Stimulated activated CD4-positive, alpha-beta T cell treated with anti-CD3 and anti-CD28 coated beads, Interleukin-2, amount 100 ng/mL, for 48 hours (primary cell): ENCODE measurements around the gene PAPOLG.
"Not testable (repeated sequence)": the region's sequence is repeated elsewhere in the genome, so short reads cannot be mapped to it uniquely, and the experiment has no call there.

Experiments
- DNase-seq, 2 donors: peaks; one replicate each; pipeline ENCODE4 v3.0.0-alpha.2; 2020

Gene PAPOLG

DNA sequence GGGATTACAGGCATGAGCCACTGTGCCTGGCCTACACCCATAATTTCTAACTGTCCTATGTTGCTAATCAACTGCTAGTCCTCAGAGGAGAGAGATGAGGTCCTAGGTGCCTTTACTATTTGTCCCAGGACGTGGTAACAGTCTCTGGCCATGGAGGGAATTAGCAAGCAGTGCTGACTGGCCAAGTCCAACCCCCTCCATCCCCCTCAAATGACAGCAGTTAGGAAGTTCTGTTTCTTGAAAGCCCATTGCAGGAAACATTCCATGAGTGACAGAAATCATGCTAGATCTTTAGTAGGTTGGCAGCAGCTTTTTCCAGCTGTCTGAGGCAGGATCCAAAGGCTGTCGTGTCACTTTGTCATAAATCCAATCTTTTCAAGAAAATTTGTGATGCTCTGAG, 69.6 kb downstream of the PAPOLG start:
- no peak for DNase-seq

DNA sequence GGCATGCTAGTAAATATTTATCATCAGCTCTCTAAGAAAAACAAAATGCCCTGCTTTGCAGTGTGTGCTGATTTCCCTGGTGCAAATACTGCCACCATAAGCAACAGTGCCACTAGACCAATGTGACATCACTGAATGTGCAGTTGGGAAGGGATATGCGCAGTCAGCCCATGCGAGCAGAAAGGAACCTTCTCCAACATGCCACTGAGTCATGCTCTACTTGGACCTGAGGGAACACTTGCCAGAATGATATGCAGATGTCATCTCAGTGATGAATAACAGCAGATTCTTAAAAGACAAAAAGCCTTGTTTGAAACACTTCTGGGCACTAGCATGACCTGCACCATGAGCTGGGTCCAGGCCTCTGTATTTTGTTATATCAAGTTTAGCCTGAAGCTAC, 70.0 kb downstream of the PAPOLG start:
- DNase-seq: no peak

DNA sequence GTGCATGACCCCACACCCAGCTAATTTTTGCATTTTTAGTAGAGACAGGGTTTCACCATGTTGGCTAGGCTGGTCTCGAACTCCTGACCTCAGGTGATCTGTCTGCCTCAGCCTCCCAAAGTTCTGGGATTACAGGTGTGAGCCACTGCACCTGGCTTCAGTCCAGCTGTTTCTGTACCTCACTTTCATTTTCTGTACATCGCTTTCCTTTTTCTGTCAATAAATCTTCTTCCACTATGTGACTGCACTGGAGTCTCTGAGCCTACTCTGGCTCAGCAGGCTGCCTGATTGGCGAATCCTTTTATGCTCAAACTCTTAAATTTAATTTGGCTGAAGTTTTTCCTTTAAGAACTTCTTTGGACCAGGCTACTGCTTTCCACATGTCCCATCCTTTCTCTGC, 70.8 kb downstream of the PAPOLG start:
- DNase-seq: not testable (repeated sequence)

DNA sequence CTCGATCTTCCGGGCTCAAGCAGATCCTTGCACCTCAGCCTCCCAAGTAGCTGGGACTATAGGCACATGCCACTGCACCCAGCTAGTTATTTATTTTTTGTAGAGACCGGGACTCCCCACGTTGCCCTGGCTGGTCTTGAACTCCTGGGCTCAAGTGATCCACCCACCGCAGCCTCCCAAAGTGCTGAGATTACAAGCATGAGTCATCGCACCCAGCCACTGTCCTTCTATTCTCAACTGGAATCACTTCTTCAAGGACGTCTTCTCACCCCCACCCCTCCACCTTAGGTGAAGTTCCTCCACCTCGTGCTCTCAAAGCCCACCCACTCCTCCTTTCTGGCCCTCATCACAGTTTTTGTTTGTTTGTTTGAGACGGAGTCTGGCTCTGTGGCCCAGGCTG, 71.3 kb downstream of the PAPOLG start:
- no peak for DNase-seq

DNA sequence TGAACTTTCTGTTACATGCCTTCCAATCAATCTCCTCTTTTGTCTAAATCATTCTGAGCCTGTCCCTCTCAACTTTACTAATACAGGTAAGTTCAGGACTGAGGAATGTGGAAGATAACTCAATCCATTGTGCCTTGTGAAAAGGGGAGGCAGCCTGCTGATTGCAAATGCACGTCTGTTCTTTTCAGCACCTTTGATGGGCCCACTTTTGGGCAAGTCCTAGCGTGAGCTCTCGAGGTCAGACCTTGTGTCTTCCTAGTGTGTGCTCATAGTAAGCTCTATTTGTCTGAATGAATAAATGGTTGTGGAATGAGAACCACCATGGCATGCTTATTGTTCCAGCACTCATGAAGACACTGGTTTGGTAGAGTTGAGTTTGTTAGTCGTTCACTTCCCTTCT, 74.9 kb downstream of the PAPOLG start:
- DNase-seq: no peak

DNA sequence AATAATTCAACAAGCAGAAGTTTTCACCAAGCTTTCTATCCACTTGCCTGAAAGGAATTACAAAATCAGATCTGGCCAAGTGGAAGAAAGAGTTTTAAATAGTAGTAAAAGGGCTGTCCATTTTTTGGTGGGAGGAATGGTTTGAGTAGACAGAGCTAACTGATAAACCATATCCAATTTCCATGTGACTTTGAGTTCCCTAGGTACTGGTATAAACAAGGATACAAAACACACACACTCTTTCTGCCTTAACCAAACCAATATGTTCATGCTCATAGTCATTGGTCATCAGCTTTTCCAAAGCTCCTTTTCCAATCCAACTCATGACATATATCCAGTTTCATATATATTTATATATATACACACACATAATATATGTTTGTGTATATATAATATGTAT, 75.9 kb downstream of the PAPOLG start:
- no peak for DNase-seq

DNA sequence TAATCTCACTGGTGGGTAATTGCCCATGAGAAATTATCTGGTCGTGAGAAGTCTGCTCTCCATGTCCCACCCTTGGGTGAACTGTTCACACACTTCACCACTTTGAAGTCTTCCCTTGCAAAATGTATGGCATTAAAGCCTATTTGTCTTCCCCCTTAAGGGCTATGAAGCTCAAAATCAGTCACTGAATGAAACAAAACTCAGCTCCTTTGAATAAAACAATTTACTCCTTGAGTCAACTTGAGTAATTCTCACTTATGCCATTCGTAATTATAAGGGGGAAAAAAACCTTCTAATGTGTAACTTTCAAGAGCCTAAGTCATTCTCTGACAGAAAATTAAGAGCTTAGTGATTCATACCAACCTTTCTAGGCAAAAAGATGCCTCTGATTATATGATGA, 76.6 kb downstream of the PAPOLG start:
- DNase-seq: no peak

DNA sequence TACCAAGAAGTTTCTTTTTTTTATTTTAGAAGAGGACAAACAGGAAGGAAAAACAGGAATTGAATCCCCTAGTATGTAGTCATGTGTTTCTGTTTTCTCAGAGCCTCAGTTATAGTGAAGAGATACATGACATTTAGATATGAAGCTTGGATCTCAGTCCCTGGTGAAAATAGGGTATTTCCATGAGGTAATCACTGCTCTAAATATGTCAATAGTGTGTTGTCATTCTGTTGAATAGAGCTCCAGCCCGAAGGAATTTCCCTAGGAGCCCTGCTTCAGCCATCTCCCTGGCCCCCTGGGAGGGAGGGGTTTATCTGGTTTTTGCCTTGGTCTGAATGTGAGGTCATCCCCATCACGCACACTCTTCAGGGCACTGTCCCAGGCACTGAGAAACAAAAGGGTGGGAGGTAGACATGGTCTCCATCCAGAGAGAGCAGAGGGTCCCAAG, 78.2 kb downstream of the PAPOLG start:
- DNase-seq: no peak

DNA sequence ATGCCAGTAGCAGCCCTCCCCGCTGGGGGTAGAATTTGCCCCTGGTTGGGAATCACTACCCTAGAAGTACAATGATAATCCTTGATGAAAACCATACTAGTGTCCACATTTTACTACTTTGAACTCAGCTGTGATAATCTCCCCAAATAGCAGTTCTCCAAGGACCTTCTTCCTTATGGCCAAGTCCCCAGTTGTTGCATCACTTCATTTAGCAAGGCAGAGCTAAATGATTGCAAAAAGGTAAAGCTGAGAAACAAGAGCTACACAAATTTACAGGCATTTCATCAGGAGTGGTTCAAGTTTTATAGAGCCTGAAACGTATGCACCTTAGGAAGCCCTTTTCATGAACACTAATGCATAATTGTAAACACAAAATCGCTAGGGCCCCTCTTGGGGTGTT, 80.4 kb downstream of the PAPOLG start:
- no peak for DNase-seq

DNA sequence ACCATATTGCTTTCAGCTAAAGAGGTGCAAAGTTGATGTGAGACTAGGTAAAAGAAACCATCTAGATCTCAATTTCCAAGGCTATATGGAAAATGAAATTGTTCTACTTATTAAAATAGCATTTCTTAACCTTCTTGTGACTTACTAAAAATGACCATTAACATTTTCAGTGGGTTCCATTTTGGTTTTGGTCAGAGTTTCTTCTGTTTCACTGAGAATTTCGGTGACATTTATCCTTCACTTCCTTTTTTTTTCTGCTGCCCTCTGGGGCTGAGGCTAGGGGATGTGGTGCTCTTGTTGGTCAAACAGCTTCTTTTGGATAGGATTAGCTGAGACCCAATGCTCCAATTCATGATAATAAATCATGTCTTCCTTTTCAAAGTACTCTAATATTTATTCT, 81.1 kb downstream of the PAPOLG start:
- DNase-seq: no peak

DNA sequence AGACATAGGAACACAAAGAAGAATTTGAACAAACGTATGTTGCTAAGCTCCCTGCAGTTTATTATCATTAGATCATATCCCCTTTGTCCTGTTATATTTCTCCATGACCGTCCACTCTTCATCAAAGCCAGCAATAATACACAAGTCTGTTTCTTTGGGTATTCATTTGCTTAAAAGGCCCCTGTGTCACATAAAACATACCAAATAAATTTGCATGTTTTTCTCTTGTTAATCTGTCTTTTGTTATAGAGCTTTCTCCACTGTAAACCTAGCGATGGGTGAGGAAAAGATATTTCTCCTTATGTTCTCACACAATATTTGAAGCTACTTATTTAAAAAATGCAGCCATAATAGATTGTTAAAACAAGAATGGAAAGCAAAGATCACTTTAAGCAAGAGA, 82.4 kb downstream of the PAPOLG start:
- no peak for DNase-seq

DNA sequence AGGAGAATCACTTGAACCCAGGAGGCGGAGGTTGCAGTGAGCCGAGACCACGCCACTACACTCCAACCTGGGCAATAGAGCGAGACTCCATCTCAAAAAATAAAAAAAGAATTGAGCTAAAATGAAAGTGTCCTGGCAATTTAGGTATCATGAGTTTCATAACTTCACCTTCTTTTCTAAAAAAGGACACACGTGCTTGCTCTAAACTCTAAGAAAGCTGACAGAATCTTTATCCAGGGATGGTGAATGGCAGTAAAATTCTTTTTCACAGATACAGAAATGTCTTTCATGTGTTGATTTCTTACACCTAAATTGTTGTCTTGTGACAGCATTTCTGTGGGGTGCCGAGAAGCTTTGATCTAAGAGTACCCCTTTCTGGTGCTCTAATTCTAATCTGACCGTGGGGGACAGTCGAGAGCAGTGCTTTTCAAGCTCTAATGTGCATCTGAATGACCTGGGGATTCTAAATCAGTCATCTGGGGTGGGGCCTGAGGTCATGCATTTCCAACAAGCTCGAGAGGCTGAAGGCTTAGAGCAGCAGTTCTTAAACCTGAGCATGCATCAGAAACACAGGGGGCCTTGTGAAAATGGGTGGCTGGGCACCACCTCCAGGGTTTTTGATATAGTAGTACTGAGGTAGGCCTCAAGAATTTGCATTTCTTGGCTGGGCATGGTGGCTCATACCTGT, 83.2 kb downstream of the PAPOLG start:
- DNase-seq: no peak

DNA sequence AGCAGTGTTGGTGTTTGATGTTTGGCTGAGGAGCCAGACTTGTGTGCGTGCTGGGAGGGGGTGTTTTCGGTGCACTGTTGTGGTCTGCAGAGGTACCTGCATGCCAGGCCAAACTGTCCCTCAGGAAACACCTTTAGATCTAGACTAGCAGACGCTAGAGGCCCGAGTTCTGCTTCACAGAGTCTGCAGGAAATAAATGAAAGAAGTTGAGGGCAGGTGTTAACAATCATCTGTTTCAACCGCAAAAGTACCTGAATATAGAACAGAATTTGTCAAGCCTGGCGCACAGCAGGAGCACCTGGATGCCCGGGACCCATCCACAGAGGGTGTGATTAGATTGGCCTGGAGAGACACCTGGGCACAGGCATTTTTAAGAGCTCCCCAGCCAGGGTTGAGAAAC, 84.8 kb downstream of the PAPOLG start:
- no peak for DNase-seq

DNA sequence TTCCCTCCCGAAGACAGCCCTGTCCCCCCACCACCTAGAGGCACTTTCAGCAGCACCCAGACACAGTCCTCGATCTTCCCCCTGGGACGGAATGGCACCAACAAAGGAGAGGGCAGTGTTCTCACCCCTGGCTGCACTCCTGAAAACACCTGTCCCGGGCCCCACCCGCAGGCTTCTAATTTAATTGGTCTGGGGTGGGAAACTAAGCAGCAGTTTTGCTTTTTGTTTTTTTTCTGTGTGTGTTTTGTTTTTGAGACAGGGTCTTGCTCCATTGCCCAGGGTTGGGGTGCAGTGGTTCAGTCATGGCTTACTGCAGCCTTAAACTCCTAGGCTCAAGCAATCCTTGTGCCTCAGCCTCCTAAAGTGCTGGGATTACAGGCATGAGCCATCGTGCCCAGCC, 86.9 kb downstream of the PAPOLG start:
- DNase-seq: no peak

DNA sequence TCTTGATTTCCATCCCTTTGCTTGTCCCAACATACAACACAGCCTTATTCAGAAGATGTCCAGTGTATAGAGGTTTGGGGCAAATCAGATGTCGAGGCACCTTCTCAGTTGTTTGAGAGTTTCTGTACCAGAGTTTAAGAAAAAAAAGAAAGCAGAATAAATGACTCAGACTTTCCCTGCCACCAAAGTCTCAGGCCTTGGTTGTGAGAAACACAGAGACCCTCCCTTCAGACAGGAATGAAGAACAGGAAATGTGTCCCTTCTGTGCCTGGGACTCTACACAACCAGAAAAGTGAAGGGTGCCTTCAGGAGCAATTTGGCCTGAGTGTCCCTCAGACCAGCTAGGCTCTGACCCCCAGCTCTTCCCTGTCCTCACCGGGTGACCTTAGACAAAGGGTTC, 88.0 kb downstream of the PAPOLG start:
- no peak for DNase-seq

DNA sequence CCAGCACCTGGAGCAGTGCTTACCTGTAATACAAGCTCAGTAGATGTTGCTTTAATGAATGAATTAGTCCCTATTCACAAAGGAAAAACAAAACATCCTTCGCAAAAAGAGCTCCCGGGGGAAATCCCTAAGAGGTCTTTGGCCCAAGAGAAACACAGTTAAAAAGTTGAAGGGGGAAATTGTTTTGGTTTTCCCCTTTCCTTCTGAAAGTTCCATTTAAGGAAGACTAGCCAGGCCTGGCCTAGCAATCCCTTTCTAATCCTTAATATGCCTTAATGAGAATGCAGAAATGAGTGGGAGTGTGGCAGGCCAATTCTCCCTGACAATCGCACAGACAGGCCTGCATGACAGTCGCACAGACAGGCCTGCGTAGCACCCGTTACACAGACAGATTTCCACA, 91.8 kb downstream of the PAPOLG start:
- DNase-seq: no peak
